Endothelial cell of umbilical vein (primary cell): ENCODE data around the gene TLCD4. TPM values are rescaled to one million over a fixed set of nuclear protein-coding genes. Genes with fewer than 3 reads are reported as not detected.

ENCODE experiments used
- BruUV-seq: library from RNA; stranded (reverse); fragments of 400-500 nt; replicated peaks from 2 replicates; lab custom pipeline; 2021; lab: Mats Ljungman, UMichigan
- CTCF ChIA-PET: fragments of 300-600, 350-600 bp; sonication (Branson Sonifier 250); formaldehyde crosslinking; loops from one replicate; lab custom pipeline; 2021; ENCODE audit warnings: antibody characterized with exemption, inconsistent platforms; lab: Charles Lee
- POLR2A ChIA-PET: fragments of 300-600, 350-600 bp; sonication (Branson Sonifier 250); formaldehyde crosslinking; loops from one replicate; lab custom pipeline; 2021; ENCODE audit warnings: antibody characterized with exemption, inconsistent platforms; lab: Charles Lee
- DNase-seq: peaks from one replicate; pipeline ENCODE4 v3.0.0-alpha.2; 2011; ENCODE audit warnings: low read depth, low spot score
- FAIRE-seq: peaks from 2 replicates; lab custom pipeline; 2011; peaks lifted over from hg19 to GRCh38; lab: Jason Lieb, UNC
- H2AFZ ChIP-seq: 2 replicates; pipeline ENCODE4 v1.6.0; 2012; ENCODE audit warnings: low read depth, low read length, control low read depth, inconsistent platforms
- H3K27ac ChIP-seq: 2 replicates; pipeline ENCODE4 v1.5.1; 2011; ENCODE audit warnings: low read depth, mild to moderate bottlenecking, control low read depth, low read length, moderate library complexity; ENCODE audit not compliant: insufficient read depth
- H3K27me3 ChIP-seq, 2 experiments: 2 replicates each; pipeline versions ENCODE4 v1.6.0 to v1.6.1; 2011; ENCODE audit warnings: low read length in 2 of 2, mixed read lengths in 1 of 2; ENCODE audit not compliant: control insufficient read depth in 2 of 2, insufficient read depth in 2 of 2
- H3K36me3 ChIP-seq, 2 experiments: 2 replicates in 1 of 2; 3 replicates in 1 of 2; pipeline ENCODE4 v1.5.1; 2011; ENCODE audit warnings: low read length in 2 of 2, mild to moderate bottlenecking in 1 of 2, moderate library complexity in 1 of 2; ENCODE audit not compliant: control insufficient read depth in 2 of 2, insufficient read depth in 2 of 2; ENCODE audit errors: extremely low read depth in 1 of 2
- H3K4me1 ChIP-seq: 3 replicates; pipeline ENCODE4 v1.5.1; 2011; ENCODE audit warnings: mild to moderate bottlenecking, low read length; ENCODE audit not compliant: control insufficient read depth, insufficient read depth; ENCODE audit errors: extremely low read depth
- H3K4me2 ChIP-seq: 2 replicates; pipeline ENCODE4 v1.6.1; 2011; ENCODE audit warnings: low read length, control low read depth, mixed read lengths; ENCODE audit not compliant: insufficient read depth
- H3K4me3 ChIP-seq, 3 experiments: fragments of 200-600 bp in 1 of 3; sonication (generic), shearing (Covaris generic) in 1 of 3; replicated peaks in 1 of 3; 2 replicates each; pipeline ENCODE4 v1.5.1; 2011 to 2016; ENCODE audit warnings: control low read depth in 3 of 3, low read length in 3 of 3, mild to moderate bottlenecking in 2 of 3, inconsistent platforms in 1 of 3, low read depth in 1 of 3, moderate library complexity in 1 of 3; ENCODE audit not compliant: insufficient read depth in 1 of 3
- H3K79me2 ChIP-seq: 2 replicates; pipeline ENCODE4 v1.6.0; 2012; ENCODE audit warnings: low read length, inconsistent platforms; ENCODE audit not compliant: control insufficient read depth, insufficient read depth
- H3K9ac ChIP-seq: replicated peaks from 2 replicates; pipeline ENCODE3; 2011; ENCODE audit warnings: low read length, control low read depth; ENCODE audit not compliant: insufficient read depth; ENCODE audit errors: extremely low read depth
- H3K9me1 ChIP-seq: replicated peaks from 3 replicates; pipeline ENCODE4 v1.6.0; 2011; ENCODE audit warnings: mild to moderate bottlenecking, low read length; ENCODE audit not compliant: control insufficient read depth, insufficient read depth; ENCODE audit errors: extremely low read depth
- H3K9me3 ChIP-seq: replicated peaks from 2 replicates; pipeline ENCODE4 v1.5.1; 2012; ENCODE audit warnings: low read length, inconsistent platforms; ENCODE audit not compliant: control insufficient read depth, insufficient read depth
- H4K20me1 ChIP-seq: replicated peaks from 2 replicates; pipeline ENCODE3; 2011; ENCODE audit warnings: mild to moderate bottlenecking, low read length; ENCODE audit not compliant: control insufficient read depth, insufficient read depth; ENCODE audit errors: extremely low read depth
- CTCF ChIP-seq, 2 donors: IDR thresholded peaks; 1 replicate in 1 of 2; 2 replicates in 1 of 2; pipeline ENCODE4 v1.5.1; 2011; ENCODE audit warnings: low read length in 2 of 2, mild to moderate bottlenecking in 2 of 2, moderate library complexity in 2 of 2, control low read depth in 1 of 2, inconsistent platforms in 1 of 2, low read depth in 1 of 2; ENCODE audit not compliant: insufficient read depth in 1 of 2; ENCODE audit errors: extremely low read depth in 1 of 2
- EZH2 ChIP-seq: IDR thresholded peaks from 2 replicates; pipeline ENCODE4 v1.6.1; 2012; ENCODE audit warnings: borderline replicate concordance, low read depth, mild to moderate bottlenecking, moderate library complexity, low read length, inconsistent platforms; ENCODE audit not compliant: severe bottlenecking
- FOS ChIP-seq: IDR thresholded peaks from 2 replicates; pipeline ENCODE4 v1.6.1; 2011; ENCODE audit warnings: mild to moderate bottlenecking, low read length, moderate library complexity, borderline replicate concordance; ENCODE audit not compliant: insufficient read depth
- JUN ChIP-seq: IDR thresholded peaks from 2 replicates; pipeline ENCODE4 v1.6.1; 2011; ENCODE audit warnings: borderline replicate concordance, low read depth; ENCODE audit not compliant: insufficient read length, insufficient read depth
- MYC ChIP-seq: IDR thresholded peaks from one replicate; pipeline ENCODE4 v1.6.1; 2011; ENCODE audit warnings: mild to moderate bottlenecking, low read depth, low read length
- POLR2A ChIP-seq: IDR thresholded peaks from 2 replicates; pipeline ENCODE4 v1.6.1; 2012; ENCODE audit warnings: low read depth, mild to moderate bottlenecking, control low read depth, low read length
- POLR2AphosphoS5 ChIP-seq: IDR thresholded peaks from 2 replicates; pipeline ENCODE4 v1.6.1; 2012; ENCODE audit warnings: low read depth, mild to moderate bottlenecking, control low read depth, low read length, moderate library complexity; ENCODE audit not compliant: insufficient read depth
- dilution Hi-C: fragments of 300-500 bp; cut with MboI; formaldehyde crosslinking; loops from one replicate; pipeline ENCODE4 v1.15.0; 2019; ENCODE audit warnings: low sequenced_read_pairs; ENCODE audit not compliant: extremely low pct_ligation_motif_present
- intact Hi-C: fragments of 100-400 bp; cut with micrococcal nuclease; formaldehyde crosslinking; loops from one replicate; pipeline ENCODE4 v1.10.0; 2022
- polyA plus RNA-seq, 4 experiments: library from polyadenylated mRNA; depleted of rRNA in 3 of 4; stranded (reverse) in 3 of 4; unstranded in 1 of 4; fragments of >200 nt; gene quantifications; 2 replicates each; pipeline versions ENCODE4 v1.2.1 to v1.2.3, GENCODE V29; 2011 to 2012; ENCODE audit warnings: missing spikeins in 1 of 4
- total RNA-seq: library from RNA; stranded (reverse); gene quantifications from 2 replicates; pipeline ENCODE4 v1.2.3, GENCODE V29; 2021
- TF ChIP-seq, protein P1 (sequence below): IDR thresholded peaks from 2 replicates; pipeline ENCODE4 v1.6.1; 2011; ENCODE audit not compliant: insufficient read depth, insufficient read length

The TLCD4 gene
- total and polyA plus RNA-seq, 2 donors (not counting 3 experiments of a cell fraction or from before 2014, with no cell fraction given): 0.11 to 0.51 TPM

DNA sequence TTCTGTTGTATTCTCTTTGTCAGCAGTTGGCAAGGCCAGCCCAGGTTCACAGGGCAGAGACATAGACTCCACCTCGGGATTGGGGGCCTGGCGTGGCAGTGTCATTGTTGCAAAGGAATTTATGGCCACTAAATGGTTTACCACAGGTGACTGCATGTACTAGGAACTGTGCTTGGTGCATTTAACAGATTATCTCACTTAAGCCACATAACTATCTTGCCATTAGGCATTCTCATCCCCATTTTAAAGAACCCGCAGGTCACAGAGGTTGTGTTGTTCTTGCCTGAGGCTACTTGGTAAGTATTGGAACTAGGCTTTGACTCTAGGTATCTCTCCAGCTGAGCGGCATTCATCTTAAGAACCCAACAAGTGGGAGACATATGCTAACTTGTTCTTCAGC lies 9.7 kb downstream of the TLCD4 start:
- Histone ChIP-seq H3K9me1 (no peaks in the 10 kb centered on the region), H3K27me3 (peaks cover 0 to 5% of the 10 kb centered on the region in 2 experiments), H3K4me2 (no peak overlapping the region), H3K4me1 (no peaks in the 10 kb centered on the region), H3K79me2 (no peaks in the 10 kb centered on the region), H3K4me3 (no peak overlapping the region), H3K9me3 (no peaks in the 10 kb centered on the region), H3K27ac (no peak overlapping the region), H2AFZ (no peak overlapping the region), H3K9ac (no peak overlapping the region), H3K36me3 (no peaks in the 10 kb centered on the region), H4K20me1 (no peaks in the 10 kb centered on the region)
- intact Hi-C loops: no loop called here
- CTCF ChIA-PET: interaction anchor here (1.2 kb wide), 1 partner anchor 9 kb away, joined by 3 read pairs; the partner anchor contains the start of gene TLCD4
- FAIRE-seq (no peak), DNase-seq (no peak)
- dilution Hi-C loops: no loop called here
- BruUV-seq: no TSS peak
- POLR2A ChIA-PET: no interaction called here
- TF ChIP-seq FOS (no peak), MYC (no peak), CTCF (IDR thresholded peaks at IDR 0.05; ENCODE audit: extremely low read depth in 1 of 2, insufficient read depth in 1 of 2, low read depth in 1 of 2, low read length in 2 of 2) (no peak), POLR2A (no peak)
- TF ChIP-seq, protein P1, sequence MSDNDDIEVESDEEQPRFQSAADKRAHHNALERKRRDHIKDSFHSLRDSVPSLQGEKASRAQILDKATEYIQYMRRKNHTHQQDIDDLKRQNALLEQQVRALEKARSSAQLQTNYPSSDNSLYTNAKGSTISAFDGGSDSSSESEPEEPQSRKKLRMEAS: no peak

DNA sequence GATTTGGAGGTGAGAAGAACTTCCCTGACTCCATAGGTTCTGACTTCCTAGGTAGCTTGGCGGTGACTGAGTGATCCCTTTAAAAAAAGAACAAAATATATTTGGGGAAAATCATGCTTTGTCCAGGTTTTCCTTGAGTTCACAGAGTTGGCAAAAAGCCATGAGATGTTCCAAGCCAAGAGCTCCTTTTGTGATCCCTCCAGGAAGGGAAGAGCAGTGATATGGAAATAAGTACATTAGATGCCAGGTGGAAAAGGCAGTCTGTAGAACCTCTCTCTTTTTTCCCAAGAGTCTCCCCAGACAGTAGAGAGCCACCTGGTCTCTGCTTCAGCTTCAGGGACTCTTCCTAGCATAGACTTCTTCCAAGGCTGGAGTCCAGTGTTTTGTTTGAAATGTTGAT lies 10.2 kb downstream of the TLCD4 start:
- POLR2A ChIA-PET: no interaction called here
- H3K27me3 ChIP-seq: peaks cover 0 to 4% of the 10 kb centered on the region in 2 experiments
- H3K4me2 ChIP-seq: no peak overlapping the region
- no peaks in the 10 kb centered on the region for H3K9me1 ChIP-seq
- no peaks in the 10 kb centered on the region for H3K36me3 ChIP-seq
- no peak overlapping the region for H3K27ac ChIP-seq
- no TSS peak for BruUV-seq
- H4K20me1 ChIP-seq: no peaks in the 10 kb centered on the region
- no peaks in the 10 kb centered on the region for H3K9me3 ChIP-seq
- no peaks in the 10 kb centered on the region for H3K4me1 ChIP-seq
- dilution Hi-C loops (no loop called here), intact Hi-C loops (no loop called here)
- DNase-seq: no peak
- no peak overlapping the region for H3K9ac ChIP-seq
- no peaks in the 10 kb centered on the region for H3K79me2 ChIP-seq
- FAIRE-seq: no peak
- TF ChIP-seq CTCF (IDR thresholded peaks at IDR 0.05; ENCODE audit: extremely low read depth in 1 of 2, insufficient read depth in 1 of 2, low read depth in 1 of 2, low read length in 2 of 2) (no peak), FOS (no peak), MYC (no peak), POLR2AphosphoS5 (no peak), POLR2A (no peak), JUN (no peak), EZH2 (no peak)
- TF ChIP-seq, protein P1: no peak
- no peak overlapping the region for H2AFZ ChIP-seq
- H3K4me3 ChIP-seq: no peak overlapping the region
- CTCF ChIA-PET: interaction anchor here (1.2 kb wide), 1 partner anchor 10 kb away, joined by 3 read pairs; the partner anchor contains the start of gene TLCD4
